ENCODE results near the gene FGD6. TPM values are rescaled to one million over a fixed set of nuclear protein-coding genes. Genes with fewer than 3 reads are reported as not detected.

Gene FGD6
- total RNA-seq, 1 donor = 12.5 TPM

- peak; percentile 78 for DNase-seq (ENCODE audit: low read depth)
- TF ChIP-seq, protein P1, sequence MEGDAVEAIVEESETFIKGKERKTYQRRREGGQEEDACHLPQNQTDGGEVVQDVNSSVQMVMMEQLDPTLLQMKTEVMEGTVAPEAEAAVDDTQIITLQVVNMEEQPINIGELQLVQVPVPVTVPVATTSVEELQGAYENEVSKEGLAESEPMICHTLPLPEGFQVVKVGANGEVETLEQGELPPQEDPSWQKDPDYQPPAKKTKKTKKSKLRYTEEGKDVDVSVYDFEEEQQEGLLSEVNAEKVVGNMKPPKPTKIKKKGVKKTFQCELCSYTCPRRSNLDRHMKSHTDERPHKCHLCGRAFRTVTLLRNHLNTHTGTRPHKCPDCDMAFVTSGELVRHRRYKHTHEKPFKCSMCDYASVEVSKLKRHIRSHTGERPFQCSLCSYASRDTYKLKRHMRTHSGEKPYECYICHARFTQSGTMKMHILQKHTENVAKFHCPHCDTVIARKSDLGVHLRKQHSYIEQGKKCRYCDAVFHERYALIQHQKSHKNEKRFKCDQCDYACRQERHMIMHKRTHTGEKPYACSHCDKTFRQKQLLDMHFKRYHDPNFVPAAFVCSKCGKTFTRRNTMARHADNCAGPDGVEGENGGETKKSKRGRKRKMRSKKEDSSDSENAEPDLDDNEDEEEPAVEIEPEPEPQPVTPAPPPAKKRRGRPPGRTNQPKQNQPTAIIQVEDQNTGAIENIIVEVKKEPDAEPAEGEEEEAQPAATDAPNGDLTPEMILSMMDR (IDR thresholded peaks at IDR 0.05; ENCODE audit: insufficient read depth, low read length) = no peak
- H3K4me3 ChIP-seq (ENCODE audit: low read depth, low read length) = no peak overlapping the region
Observed at GRCh38 chr12:95083471-95083870, 133.8 kb downstream of the FGD6 start.

GRCh38 chr12:95077341-95077740 lies 139.9 kb downstream of the FGD6 start:
- H3K4me3 ChIP-seq (ENCODE audit: low read depth, low read length) = no peak overlapping the region
- DNase-seq (ENCODE audit: low read depth) = peak; percentile 91
- TF ChIP-seq, protein P1 (IDR thresholded peaks at IDR 0.05; ENCODE audit: insufficient read depth, low read length) = no peak

DNA sequence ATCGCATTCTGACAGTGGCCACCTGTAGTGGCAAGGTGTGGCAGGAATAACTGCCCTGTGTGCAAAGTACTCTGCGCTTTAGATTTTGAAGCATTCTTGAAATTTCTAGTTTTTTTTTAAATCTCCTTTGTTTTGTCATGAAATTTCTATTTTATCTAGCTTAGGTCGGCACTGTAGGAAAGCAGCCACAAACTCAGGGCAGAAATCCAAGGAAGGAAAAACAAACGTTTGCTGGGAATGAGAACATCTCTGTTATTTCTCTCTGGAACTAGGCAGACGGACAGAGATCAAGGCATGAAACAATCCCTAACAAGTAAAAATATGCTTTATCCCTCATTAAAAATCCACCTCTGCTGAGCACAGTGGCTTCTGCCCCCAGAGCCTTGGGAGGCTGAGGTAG lies 142.5 kb downstream of the FGD6 start:
- peak; percentile 79 for DNase-seq (ENCODE audit: low read depth)
- TF ChIP-seq, protein P1 (IDR thresholded peaks at IDR 0.05; ENCODE audit: insufficient read depth, low read length) = no peak
- peak overlapping the region; percentile 22 for H3K4me3 ChIP-seq (ENCODE audit: low read depth, low read length)

DNA sequence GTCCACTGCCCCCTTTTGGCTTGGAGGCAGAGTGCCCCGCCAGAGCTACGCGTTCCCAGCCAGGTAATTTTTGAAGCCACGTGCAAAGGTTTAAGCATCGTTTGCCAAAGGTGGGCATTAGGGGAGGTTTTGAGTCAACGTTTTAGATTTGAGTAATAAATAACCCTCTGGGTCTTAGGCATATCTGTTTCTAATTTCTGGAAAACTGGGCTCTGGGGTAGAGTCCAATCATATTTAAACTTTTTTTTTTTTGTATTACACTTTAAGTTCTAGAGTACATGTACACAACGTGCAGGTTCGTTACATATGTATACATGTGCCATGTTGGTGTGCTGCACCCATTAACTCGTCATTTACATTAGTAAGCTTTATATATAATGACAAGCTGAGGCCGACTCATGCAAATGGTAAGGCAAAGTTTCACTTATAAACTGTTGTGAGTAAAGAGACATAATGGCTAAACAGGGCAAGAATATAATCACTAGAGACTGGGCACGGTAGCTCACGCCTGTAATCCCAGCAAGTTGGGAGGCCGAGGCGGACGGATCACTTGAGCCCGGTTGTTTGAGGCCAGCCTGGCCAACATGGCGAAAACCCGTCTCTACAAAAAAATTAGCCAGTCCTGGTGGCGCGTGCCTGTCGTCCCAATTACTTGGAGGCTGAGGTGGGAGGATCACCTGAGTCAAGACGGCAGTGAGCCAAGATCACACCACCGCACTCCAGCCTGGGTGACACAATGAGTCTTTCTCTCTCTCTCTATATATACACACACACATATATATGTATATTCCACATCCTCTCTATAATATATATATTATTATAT lies 143.4 kb downstream of the FGD6 start:
- TF ChIP-seq, protein P1 (IDR thresholded peaks at IDR 0.05; ENCODE audit: insufficient read depth, low read length) = peak; percentile 86
- DNase-seq (ENCODE audit: low read depth) = no peak
- peak overlapping the region; percentile 83 for H3K4me3 ChIP-seq (ENCODE audit: low read depth, low read length)

DNA sequence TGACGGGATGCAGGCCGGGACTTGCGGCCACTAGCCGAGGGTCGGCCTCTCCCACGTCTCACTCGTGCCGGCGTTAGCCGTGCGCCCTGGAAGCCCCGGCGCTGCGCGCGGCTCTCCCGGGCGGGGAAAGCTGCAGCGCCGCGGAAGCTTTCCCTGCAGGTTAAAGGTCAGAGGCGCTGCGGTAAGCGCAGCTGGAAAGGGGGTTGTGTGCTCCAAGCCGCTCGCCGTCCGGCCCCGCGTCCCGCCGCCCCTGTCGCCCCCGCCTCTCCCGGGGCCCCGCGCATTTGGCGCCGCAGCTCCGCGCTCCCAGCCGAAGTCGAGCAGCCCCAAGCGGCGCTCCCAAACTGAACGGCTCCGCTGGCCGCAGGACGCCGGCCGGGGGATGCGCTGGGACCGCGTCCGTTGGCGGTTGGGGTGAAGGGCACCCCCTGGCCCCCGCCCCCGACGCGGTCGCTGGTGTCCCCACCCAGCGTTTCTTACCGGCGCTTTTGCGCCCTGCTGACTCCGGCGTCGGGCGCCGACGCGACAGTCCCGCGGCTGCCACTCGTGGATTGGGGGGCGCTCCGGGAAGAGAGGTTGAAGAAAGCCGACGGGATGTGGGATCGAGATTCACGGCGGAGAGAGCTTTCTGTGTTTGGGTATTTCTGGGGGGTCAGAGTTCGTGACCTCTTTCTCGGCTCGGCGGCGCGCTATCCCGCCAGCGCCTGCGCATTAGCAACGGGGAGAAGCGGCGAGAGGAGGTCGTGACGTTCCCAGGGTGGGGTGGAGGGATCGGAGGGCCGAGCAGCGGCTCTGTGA lies 144.2 kb downstream of the FGD6 start, which contains the start of gene NR2C1:
Gene NR2C1, minus strand, starts transcription at position 719 of the 798 bp plus-strand sequence. CDS start 6,234 bp downstream, outside the sequence.
- H3K4me3 ChIP-seq (ENCODE audit: low read depth, low read length) = peak within 1 kb of the TSS; percentile 83
- peak; percentile 88 for DNase-seq (ENCODE audit: low read depth)
- TF ChIP-seq, protein P1 (IDR thresholded peaks at IDR 0.05; ENCODE audit: insufficient read depth, low read length) = no peak

DNA sequence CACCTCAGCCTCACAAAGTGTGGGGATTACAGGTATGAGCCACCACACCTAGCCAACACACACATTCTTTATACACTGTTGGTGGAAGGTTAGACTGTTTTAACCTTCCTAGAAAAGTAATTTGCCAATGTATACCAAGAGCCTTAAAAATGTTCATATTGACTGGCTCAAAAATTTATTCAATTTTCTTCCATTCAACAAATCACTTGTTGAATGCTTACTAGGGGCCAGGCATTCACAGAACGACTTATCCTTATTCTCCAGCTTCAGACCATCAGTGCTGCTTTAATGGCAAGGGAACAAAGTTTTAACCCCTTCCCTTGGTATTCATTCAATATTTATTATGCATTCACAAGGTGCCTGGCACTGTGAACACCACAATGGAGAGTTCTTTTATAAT lies 146.9 kb downstream of the FGD6 start:
- no peak overlapping the region for H3K4me3 ChIP-seq (ENCODE audit: low read depth, low read length)
- TF ChIP-seq, protein P1 (IDR thresholded peaks at IDR 0.05; ENCODE audit: insufficient read depth, low read length) = no peak
- no peak for DNase-seq (ENCODE audit: low read depth)

All from fibroblast of the aortic adventitia (primary cell).